A673 (cell line): ENCODE data around the gene MRPL34.

Experiments used
- EZH2 ChIP-seq: fragments of 200-600 bp; sonication (generic); IDR thresholded peaks from 2 replicates; pipeline ENCODE4 v1.6.1; 2017; ENCODE audit warnings: borderline replicate concordance, low read depth, mild to moderate bottlenecking, mixed read lengths, antibody characterized with exemption, low read length; ENCODE audit not compliant: poor library complexity, severe bottlenecking
- TF ChIP-seq, protein P1 (sequence below): fragments of 300-800, 200-600 bp; sonication (generic); conservative IDR thresholded peaks from 2 replicates; pipeline ENCODE4 v1.5.1; 2017; ENCODE audit warnings: low read depth, mild to moderate bottlenecking, antibody characterized with exemption, low read length, moderate library complexity, mixed read lengths

GRCh38 chr19:17341845-17342244 is 36.2 kb downstream of the MRPL34 start:
- TF ChIP-seq EZH2, result no peak
- TF ChIP-seq, protein P1, sequence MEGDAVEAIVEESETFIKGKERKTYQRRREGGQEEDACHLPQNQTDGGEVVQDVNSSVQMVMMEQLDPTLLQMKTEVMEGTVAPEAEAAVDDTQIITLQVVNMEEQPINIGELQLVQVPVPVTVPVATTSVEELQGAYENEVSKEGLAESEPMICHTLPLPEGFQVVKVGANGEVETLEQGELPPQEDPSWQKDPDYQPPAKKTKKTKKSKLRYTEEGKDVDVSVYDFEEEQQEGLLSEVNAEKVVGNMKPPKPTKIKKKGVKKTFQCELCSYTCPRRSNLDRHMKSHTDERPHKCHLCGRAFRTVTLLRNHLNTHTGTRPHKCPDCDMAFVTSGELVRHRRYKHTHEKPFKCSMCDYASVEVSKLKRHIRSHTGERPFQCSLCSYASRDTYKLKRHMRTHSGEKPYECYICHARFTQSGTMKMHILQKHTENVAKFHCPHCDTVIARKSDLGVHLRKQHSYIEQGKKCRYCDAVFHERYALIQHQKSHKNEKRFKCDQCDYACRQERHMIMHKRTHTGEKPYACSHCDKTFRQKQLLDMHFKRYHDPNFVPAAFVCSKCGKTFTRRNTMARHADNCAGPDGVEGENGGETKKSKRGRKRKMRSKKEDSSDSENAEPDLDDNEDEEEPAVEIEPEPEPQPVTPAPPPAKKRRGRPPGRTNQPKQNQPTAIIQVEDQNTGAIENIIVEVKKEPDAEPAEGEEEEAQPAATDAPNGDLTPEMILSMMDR, result no peak
